Mucosa of descending colon (tissue), 3 donors: ENCODE results near the gene CDC16. TPM values are rescaled to one million over a fixed set of nuclear protein-coding genes. Genes with fewer than 3 reads are reported as not detected.

Experiments used
- ATAC-seq: fragments of 200-7000 bp; cut with Tn5 transposase; one replicate; pipeline ENCODE4 v1.9.1; 2020; ENCODE audit warnings: mild to moderate bottlenecking, moderate library complexity
- DNase-seq, 3 donors: peaks; one replicate each; pipeline ENCODE4 v3.0.0-alpha.2; 2020
- H3K36me3 ChIP-seq: fragments of 200-600 bp; one replicate; pipeline ENCODE4 v1.8.0; 2021; ENCODE audit warnings: low read depth, mild to moderate bottlenecking
- H3K4me1 ChIP-seq: fragments of 200-600 bp; one replicate; pipeline ENCODE4 v1.8.0; 2021; ENCODE audit warnings: low read depth, mild to moderate bottlenecking
- H3K4me3 ChIP-seq: fragments of 200-600 bp; one replicate; pipeline ENCODE4 v1.8.0; 2021; ENCODE audit warnings: mild to moderate bottlenecking
- H3K9me3 ChIP-seq: fragments of 200-600 bp; one replicate; pipeline ENCODE4 v1.8.0; 2021; ENCODE audit warnings: mild to moderate bottlenecking
- CTCF ChIP-seq: fragments of 200-600 bp; IDR thresholded peaks from one replicate; pipeline ENCODE4 v1.8.0; 2022; ENCODE audit warnings: antibody characterized with exemption, mild to moderate bottlenecking
- intact Hi-C, 2 donors: fragments of 100-400 bp; cut with DNase I in 1 of 2; cut with micrococcal nuclease in 1 of 2; formaldehyde crosslinking; loops; one replicate each; pipeline versions ENCODE4 v1.11.0 to v1.11.1; 2022; cut with DNase I, micrococcal nuclease
- total RNA-seq, 3 donors: library from RNA; stranded (reverse); fragmentation: NEBNext Ultra II Directional in 2 of 3; extraction: Animal tissue kit (Norgen Biotek cat#: 25700) in 2 of 3; gene quantifications; one replicate each; pipeline versions ENCODE4 v1.2.1 to v1.2.4, GENCODE V29; 2021 to 2023
- donor health status: DM: no; HTN: no; CAD: no; lungs with moderate emphysema.
- donor health status: DM: no; HTN: no; CAD: no.
- donor health status: DM: no; HTN: yes; CAD: no.

Gene CDC16
- total RNA-seq, 3 donors from 2014 or later, result 43.8 to 53.3 (median 50.3) TPM

DNA sequence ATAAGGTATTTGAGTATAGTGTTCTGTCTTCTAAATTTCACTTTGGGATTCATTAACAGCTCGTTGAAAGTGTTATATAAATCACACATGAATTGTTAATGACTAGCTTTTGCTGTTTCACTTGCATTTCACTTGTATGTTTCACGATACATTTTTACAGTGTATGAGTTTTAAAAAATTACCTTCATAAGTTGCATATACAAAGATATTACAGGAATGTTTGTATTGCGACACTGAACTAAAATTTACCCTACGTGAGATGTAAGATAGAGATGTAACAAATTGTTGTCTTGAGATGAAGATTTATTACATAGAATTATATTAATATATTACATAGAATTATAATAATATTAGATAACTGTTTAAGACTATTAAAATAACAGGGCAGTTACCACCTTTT lies 1.5 kb downstream of the CDC16 start:
- Histone ChIP-seq H3K4me1 (no peaks in the 10 kb centered on the region), H3K4me3 (no peak overlapping the region), H3K36me3 (no peaks in the 10 kb centered on the region), H3K9me3 (no peaks in the 10 kb centered on the region)
- TF ChIP-seq CTCF, result no peak
- intact Hi-C loops, result no loop called here
- DNase-seq, result no peak
- no peak for ATAC-seq

DNA sequence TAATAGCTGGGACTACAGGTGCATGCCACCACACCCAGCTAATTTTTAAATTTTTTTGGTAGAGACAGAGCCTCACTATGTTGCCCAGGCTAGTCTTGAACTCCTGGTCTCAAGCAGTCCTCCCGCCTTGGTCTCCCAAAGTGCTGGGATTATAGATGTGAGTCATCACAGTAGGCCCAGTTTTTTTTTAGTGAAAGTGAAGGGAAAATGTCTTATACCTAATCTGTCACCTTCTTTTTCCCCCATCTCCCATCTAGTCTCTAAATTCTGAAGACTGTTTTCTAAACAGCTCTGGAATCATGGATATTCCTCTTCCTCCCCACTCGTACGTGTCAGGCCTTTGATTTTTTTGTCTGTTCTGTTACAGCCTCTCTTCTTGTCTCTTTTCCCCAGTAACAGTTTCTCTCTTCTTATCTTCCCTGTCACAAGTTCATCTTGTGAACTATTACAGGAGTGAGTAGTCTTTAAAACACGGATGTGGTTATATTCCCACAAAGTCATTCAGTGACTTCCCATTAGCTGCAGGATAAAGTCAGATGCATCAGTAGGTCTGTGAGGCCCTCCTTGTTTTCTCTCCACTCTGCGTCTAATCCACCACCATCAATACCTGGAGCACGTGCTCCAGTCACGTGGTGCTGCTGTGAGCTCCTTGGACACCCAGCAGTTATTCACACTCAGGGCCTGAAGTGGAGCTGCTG lies 2.9 kb downstream of the CDC16 start:
- H3K9me3 ChIP-seq, result no peaks in the 10 kb centered on the region
- no peak for TF ChIP-seq CTCF
- no peak overlapping the region for H3K4me3 ChIP-seq
- intact Hi-C loops, result no loop called here
- ATAC-seq (no peak), DNase-seq (no peak)
- H3K4me1 ChIP-seq, result no peaks in the 10 kb centered on the region
- peaks cover 13% of the 10 kb centered on the region for H3K36me3 ChIP-seq

DNA sequence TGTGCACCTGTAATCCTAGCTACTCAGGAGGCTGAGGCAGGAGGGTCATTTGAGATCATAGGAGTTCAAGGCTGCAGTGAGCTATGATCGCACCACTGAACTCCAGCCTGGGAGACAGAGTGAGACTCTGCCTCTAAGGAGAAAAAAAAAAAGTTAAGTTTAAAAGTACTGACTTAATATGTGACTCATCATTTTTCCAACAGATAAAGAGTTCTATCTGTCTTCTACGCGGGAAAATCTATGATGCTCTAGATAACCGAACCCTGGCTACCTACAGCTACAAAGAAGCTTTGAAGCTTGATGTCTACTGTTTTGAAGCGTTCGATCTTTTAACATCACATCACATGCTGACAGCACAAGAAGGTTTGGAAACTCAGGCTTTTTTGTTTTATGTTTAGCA lies 7.2 kb downstream of the CDC16 start:
- no peak for TF ChIP-seq CTCF
- peaks cover 18% of the 10 kb centered on the region for H3K36me3 ChIP-seq

DNA sequence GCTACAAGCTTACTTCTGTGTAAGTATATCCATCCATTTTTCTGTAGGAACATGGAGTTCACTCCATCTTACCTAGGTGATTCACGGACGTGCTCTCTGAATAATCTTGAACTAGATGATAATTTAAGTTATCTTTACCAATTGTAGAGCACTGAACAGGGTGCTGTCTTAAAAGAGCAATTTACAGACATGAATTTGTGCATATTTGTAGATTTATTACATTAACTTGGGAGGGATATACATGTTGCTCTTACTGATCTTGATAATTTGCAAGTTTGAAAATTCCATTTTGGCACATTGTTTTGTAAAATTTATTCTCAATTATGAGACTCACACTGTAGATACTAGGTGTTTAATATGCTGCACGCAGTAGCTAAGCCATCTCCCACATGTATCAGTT lies 9.3 kb downstream of the CDC16 start:
- intact Hi-C loops, result no loop called here
- DNase-seq, result no peak
- Histone ChIP-seq H3K4me3 (no peak overlapping the region), H3K36me3 (peaks cover 18% of the 10 kb centered on the region), H3K9me3 (no peaks in the 10 kb centered on the region), H3K4me1 (no peaks in the 10 kb centered on the region)
- ATAC-seq, result no peak
- TF ChIP-seq CTCF, result no peak

More for the DNA sequence above, 7.2 kb downstream of the CDC16 start:
- intact Hi-C loops, result no loop called here
- H3K9me3 ChIP-seq, result no peaks in the 10 kb centered on the region
- no peaks in the 10 kb centered on the region for H3K4me1 ChIP-seq
- H3K4me3 ChIP-seq, result no peak overlapping the region
- DNase-seq, result no peak
- ATAC-seq, result no peak

GRCh38 chr13:114244637-114245036 lies 9.9 kb downstream of the CDC16 start:
- H3K9me3 ChIP-seq, result no peaks in the 10 kb centered on the region
- H3K4me3 ChIP-seq, result no peak overlapping the region
- intact Hi-C loops, result no loop called here
- DNase-seq, result no peak
- H3K4me1 ChIP-seq, result no peaks in the 10 kb centered on the region
- peaks cover 18% of the 10 kb centered on the region for H3K36me3 ChIP-seq
- TF ChIP-seq CTCF, result no peak
- no peak for ATAC-seq

DNA sequence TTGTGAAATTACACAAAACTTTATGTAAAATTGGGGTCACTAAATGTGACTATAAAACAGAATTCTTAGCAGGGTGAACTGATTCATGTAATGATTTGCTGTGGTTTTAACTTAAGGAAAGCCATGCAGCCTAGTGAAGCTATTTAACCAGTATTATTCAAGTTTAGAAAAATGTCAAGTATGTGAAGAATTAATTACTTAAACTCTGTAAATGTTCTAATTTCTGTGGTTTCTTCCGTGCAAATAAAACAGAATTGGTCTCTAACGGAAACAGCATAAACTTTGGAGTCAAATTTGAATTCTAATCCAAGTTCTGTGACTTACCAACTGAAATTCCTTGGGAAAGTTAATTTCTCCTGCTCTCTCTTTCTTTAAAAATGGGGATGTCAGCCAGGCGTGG lies 13.3 kb downstream of the CDC16 start:
- intact Hi-C loops, result no loop called here
- no peak for TF ChIP-seq CTCF
- Histone ChIP-seq H3K9me3 (no peaks in the 10 kb centered on the region), H3K4me1 (no peaks in the 10 kb centered on the region), H3K36me3 (peaks cover 7% of the 10 kb centered on the region), H3K4me3 (no peak overlapping the region)
- ATAC-seq, result no peak
- DNase-seq, result no peak
